ENCODE data around the gene MOGAT2.

The MOGAT2 gene

GRCh38 chr11:75759832-75760231 lies 42.2 kb downstream of the MOGAT2 start:
- DNase-seq (ENCODE audit: low spot score), result no peak

DNA sequence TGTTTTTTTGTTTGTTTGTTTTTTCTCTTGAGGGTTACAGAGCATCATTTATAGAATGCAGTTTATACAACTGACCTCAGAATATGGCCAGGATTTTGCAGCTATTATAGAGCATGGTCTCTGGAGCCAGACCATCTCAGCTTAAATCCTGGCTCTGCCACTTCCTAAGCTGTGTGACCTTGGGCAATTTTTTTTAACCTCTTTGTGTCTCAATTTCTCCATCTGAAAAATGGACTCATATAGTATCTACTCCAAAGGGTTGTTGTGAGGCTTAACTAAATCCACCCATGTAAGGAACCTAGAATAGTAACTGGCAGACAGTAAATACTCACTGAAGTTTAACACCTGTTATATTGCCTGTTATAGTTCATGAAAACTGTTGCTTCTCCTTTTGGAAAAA lies 42.6 kb downstream of the MOGAT2 start:
- no peak for DNase-seq (ENCODE audit: low spot score)

DNA sequence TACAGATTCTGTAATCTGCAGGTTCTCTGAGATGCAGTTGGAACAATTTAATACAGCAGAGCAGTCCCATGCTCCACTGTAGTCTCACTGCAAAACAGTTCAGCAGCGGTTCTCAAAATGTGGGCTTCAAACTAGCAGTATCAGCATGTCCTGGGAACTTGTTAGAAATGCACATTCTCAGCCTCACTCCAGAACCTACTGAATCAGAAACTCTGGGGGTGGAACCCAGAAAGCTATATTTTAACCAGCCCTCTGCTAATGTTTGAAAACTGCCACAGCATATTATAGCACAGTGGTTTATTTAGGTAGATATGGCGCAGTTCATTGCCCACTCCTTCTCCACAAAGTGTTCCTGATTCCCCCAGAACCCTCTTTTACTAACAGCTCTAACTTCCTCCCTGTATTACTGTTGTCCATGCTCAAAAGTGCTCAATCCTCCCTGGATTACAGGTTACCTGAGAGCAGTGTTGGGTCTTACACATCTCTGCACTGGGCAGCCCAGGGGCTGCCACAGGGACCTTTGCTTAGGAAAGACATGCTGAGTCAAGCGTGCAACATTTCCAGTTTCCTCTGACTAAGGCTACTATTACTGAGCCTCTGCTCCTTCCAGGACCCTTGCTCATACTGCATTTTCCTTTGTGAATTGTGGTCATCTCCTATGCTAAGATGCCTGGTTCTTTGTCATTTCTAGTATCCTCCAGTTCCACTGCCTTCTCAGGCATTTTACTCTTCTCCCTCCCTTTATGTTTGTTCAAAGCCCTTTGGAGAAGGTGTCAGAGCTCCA lies 43.3 kb downstream of the MOGAT2 start:
- peak; percentile 57 for DNase-seq (ENCODE audit: low spot score)

- no peak for DNase-seq (ENCODE audit: low spot score)
Measured at GRCh38 chr11:75762158-75762557, 44.5 kb downstream of the MOGAT2 start.

DNA sequence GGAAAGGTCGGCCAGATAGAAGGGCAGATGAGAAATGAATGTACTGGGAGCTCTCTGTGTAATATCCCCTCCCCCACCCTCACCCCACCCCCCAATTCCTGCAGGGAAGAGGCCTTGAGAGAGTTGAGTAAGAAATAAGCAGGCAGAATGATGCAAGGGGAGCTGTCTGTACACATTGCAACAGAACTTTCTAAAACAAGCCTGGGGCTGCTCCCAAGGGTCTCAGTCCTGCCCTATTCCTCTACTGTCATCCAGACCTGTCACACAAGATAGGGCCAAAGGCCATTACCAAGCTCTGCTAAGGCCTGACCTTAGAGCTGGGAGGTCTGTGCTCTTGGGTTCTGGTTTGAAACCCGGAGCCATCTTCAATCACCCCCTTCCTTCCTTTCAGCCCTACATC lies 45.2 kb downstream of the MOGAT2 start:
- DNase-seq (ENCODE audit: low spot score), result no peak

DNA sequence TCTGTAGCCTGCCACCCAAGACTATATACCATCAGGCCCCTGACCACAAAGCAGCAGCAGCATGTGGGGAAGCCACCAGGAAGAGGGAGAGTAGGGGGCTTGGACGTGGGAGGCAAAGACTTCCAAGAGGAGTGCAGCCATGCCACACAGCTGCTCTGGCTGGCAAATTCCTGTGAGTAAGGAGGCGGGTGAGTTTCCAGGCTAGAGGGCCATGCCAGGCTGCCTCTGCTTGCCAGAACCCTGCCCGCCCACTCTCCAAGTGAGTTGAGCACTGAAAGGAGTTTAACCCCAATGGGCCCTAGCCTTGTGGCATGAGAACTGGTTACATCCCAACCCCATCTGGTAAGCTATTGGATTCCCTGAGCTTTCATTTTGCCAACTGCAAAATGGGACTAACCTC lies 46.2 kb downstream of the MOGAT2 start:
- DNase-seq (ENCODE audit: low spot score), result no peak

- DNase-seq (ENCODE audit: low spot score), result no peak
Measured at GRCh38 chr11:75765116-75765515, 47.5 kb downstream of the MOGAT2 start.

DNA sequence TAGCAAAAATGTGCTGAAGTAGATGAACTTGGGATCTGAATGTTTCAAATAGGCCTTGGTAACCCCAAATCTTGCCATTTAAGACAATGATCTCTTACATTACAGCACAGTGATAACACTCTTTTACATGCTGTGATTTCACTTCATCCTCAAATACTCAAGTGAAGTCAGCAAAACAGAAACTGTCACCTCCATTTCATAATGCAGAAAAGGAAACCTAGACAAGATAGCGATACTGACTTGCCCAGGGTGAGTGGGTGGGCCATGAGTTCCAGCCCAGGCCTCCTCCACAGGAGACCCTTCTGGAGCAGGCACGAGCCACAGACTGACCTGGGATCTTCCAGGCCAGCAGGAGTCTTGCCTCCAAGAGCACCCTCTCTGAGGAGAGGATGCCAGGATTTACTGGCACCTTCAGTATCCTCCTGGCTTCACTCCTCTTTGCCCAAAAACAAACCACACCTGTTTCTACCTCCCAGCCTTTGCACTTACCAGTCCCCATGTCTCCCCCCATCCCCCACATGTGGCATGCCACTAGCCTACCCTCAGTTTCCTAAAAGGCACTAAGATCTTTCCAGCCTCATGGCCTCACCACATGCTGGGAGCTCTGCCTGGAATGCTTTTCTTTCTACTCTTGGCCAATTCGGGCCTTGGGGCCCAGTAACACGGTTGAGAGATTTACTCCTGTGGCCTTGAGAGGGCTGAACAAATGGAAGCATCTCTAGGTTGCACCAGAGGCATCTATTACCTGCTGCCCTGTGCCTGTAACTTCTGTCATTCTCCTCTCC lies 49.0 kb downstream of the MOGAT2 start:
- no peak for DNase-seq (ENCODE audit: low spot score)

DNA sequence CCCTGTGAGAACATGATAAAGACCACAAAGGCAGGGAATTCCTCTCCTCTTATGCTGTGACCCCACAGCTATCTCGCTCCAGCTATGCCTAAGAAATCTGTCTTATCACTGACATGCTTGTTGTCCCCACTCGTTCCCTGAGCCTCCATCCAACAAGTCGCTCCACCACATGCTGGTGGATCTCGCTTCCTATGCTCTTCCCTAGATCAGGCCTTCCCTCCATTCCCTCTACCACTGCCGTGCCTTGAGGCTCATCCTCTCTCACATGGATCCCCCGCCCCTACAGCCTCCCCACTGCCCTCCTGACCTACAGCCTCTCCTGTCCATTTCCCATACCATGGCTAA lies 49.6 kb downstream of the MOGAT2 start:
- DNase-seq (ENCODE audit: low spot score), result no peak

GRCh38 chr11:75767793-75768111 lies 50.1 kb downstream of the MOGAT2 start:
- DNase-seq (ENCODE audit: low spot score), result no peak

DNA sequence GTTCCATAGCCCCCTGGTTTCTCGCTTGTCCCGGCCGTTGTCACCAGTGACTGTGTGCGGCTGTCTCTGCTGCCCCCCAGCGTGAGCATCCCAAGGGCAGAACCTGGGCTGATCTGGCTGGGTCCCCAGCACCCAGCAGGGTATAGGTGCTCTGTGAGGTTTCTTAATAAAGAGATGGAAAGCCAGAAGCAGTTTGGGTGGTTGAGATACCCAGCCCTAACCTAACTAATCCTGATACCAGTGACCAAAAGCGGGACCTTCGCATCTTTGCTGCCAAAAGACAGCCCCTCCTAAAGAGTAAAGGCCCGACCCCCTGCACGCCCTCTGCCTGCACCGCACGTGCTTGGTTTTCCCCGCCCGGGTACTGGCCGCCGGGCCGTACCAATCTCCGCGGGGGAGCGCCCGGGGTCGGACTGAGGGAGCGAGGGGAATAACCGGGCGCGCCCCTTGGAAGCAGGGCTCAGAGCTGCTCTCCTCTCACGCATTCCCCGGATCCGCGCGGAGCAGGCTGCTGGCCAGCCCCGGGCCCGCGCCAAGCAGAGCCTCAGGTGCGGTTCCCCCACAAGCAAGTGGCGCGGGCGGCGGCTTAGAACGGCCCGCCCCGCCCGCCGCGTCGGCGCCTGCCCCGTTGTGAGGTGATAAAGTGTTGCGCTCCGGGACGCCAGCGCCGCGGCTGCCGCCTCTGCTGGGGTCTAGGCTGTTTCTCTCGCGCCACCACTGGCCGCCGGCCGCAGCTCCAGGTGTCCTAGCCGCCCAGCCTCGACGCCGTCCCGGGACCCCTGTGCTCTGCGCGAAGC lies 50.7 kb downstream of the MOGAT2 start, which contains the start of gene DGAT2:
Gene DGAT2, plus strand, starts transcription at position 667 of the 797 bp plus-strand sequence. CDS start 214 bp downstream, outside the sequence.
- peak; percentile 73 for DNase-seq (ENCODE audit: low spot score)

DNA sequence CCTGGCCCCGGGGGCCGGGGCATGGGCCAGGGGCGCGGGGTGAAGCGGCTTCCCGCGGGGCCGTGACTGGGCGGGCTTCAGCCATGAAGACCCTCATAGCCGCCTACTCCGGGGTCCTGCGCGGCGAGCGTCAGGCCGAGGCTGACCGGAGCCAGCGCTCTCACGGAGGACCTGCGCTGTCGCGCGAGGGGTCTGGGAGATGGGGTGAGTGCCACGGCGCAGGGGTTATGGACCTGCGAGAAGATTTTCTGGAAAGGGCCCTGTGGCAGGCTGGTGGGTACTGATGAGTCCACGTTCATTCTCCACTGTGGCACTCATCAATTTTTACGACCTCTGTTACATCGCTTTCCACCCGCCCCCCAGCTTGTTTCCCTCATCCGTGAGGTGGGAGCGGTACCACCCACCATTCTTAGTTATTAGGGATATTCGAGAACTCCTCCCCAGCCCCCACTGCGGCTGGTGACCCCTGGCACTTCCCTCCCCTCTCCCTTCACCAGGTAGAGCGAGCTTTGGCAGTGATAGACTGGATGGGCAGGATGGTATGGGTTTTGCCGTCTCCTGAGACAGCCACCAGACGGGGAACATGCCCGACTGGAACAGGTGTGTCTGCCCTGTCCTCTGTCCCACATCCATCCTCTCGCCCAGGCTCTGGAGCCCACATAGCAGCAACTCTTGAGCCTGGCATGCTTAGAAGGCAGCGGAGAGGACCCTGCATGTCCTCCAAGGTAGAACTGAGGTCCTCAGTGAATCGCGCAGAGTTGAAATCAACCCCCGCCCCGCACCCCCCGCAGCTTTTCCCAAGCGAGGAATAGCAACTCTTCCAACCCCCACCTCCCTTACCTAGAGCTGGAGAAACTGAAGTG lies 51.5 kb downstream of the MOGAT2 start:
- DNase-seq (ENCODE audit: low spot score), result no peak

DNA sequence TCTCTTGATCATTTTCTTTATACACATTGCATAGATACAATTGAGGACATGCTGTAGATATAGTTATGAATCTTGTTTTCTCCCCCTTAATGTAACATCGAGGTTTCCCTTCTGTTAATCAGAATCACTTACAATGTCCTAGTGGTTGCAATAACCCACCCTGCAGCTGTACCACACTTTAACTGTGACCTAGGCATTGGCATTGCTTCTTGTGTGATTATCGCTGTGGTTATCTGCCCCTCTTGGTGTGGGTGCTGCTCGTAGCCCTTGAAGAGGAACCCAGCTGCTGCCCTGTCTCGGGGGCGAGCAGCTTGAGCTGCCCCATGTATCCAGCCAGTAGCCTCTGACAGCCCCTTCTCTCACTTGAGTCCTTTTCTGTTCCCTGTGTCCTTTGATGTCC lies 52.5 kb downstream of the MOGAT2 start:
- DNase-seq (ENCODE audit: low spot score), result no peak

DNA sequence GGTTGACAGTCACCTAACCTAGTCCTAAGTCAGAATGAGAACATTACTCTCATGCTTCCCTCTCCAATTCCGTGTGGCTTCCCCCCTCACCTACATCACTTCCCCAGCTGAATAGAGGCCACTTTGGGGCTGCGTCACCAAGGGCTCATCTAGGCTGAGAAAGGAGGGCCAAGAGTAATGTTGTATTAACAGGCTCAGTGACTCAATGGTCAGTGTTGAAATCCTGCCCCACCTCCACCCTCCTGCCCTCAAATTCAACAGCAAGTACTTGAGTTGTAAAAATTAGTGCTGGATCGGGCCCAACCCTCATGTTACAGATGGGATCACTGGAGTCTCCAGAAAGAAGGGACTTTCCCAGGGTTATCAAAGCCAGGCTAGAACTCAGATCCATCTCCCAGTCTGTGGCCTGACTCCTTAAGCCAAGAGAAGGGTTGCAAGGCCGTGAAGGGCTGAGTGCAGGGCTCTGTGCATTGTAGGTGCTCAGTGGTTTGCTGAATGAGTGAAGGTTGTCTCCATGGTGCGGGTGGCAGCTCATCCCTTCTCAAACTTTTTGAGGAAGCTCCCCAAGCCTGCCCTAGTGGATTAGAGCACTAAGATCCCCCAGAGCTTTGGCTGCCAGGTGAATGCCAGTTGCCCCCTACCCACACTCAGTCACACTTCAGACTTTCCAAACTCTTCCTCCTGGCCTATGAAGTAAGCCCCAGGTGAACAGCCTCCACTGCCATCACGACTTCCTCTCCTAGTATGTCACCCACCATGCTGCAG lies 54.2 kb downstream of the MOGAT2 start:
- peak; percentile 61 for DNase-seq (ENCODE audit: low spot score)

DNA sequence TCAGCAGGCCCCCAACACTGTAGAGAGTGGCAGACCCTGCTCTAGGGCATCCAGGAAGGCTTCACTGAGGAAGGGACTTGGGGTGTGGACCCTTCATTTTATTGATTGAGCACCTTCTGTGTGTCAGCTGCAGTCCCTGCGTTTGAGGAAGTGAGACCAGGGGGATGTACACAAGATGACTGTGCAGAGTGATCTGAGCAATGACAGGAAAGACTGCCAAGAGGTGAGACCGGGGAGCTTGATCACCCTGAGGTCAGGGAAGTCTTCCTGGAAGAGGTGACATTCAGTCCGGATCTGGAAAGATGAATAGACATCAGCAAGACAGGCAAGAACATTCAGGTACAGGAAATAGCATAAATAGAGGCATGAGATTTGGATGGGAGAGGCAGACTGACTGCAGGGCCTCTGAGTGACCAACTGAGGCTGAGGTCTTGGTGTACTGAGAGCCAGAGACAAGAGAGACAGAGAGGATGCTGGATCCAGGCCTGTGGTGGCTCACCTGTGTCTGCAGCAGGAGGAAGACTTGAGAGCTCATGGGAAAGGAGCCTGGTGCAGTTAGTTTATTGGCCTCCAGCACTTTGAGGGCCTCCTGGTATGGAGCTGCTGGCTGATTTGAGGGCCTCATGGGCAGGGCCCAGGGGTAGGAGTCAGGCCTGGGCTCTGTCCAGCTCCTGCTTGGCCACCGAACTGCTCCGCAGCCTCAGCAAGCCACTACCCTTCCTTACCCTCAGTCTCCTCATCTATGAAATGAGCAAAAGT lies 56.1 kb downstream of the MOGAT2 start:
- no peak for DNase-seq (ENCODE audit: low spot score)

- no peak for DNase-seq (ENCODE audit: low spot score)
Measured at GRCh38 chr11:75775056-75775455, 57.4 kb downstream of the MOGAT2 start.

GRCh38 chr11:75776546-75776945 lies 58.9 kb downstream of the MOGAT2 start:
- DNase-seq (ENCODE audit: low spot score), result no peak

DNA sequence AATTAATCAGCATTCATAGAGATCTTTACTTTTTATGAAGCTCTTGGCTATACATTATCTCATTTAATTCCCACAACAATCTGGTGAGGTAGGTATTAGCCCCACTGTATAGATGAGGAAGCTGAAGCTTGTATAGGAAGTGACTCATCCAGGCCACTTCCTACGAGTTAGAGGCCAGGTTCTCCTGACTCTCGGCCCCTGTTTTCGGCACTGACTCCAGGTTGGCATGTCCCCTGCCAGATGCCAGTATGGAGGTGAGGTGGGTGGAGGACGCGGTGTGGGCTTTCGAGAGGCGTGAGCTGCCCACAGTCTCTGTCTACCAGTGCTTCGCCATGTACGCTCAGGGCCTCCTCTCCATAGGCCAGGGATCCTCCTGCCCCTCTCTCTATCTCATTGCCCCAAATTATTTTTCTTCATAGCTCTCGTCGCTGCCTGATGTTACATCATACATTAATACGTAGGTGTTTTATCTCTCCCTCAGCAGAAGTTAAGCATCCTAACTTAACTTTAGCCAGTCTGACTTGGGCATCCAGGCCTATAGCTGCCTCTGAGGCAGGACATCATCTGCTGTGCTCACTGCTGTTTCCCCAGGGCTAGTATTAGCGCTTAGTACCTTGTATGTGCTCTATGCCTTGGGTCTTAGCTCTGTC lies 59.9 kb downstream of the MOGAT2 start:
- no peak for DNase-seq (ENCODE audit: low spot score)

DNA sequence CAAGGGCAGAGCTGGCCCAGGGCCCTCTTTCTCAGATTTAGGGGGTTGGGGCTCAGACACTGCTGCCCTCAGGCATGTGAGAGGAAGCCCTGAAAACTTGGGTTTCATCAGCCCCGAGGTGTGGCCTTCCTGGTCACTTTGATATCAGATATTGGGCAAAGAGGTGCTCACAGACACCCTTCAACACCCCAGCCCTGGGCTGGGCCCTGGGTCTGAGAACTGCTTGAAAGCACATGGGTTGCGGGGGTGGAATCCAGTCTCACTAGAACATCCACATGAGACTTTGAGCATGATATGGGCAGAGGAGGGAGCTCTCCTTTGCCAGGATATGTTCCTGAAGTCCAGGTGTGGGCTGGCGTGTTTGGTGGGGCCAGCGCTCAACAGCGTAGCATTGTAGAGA lies 61.3 kb downstream of the MOGAT2 start:
- DNase-seq (ENCODE audit: low spot score), result no peak

DNA sequence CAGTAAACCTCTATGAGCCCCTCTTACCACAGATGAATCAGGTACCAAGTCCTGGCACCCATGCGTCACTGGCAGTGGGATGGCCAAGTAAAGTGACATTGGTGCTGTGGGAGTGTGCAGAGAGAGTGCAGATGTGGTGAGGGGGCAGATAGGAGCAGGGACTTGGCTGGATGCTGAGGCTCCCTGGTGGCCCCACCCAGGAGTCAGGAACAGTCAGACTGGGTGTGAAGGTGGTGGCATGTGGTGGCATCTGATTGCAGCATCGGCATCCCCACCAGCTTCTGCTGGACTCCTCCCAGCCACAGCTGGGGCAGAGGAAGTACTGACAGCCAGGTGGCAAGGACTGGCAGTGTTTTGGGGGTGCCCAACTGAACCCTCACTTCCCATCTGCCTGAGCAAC lies 62.3 kb downstream of the MOGAT2 start:
- DNase-seq (ENCODE audit: low spot score), result no peak

All from AG08395 (cell line).